ENCODE results near the gene SLC32A1.

DNA sequence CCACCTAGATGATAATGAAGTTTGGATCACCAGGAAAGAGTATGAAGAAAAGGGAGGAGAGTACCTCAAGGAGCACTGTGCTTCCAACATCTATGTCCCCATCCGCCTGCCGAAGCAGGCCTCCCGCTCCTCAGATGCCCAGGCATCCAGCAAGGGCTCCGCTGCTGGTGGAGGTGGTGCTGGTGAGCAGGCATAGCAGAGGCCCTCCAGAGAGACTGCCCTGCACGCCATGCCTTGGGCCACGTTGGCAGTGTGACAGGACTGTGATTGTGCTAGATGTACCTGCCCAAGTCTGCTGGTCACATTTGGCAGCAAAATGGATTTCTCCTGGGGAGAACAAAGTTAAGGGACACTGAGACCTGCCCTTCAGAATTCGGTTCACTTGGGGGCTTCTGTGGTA lies 47.3 kb downstream of the SLC32A1 start:
- TF ChIP-seq, protein P1, sequence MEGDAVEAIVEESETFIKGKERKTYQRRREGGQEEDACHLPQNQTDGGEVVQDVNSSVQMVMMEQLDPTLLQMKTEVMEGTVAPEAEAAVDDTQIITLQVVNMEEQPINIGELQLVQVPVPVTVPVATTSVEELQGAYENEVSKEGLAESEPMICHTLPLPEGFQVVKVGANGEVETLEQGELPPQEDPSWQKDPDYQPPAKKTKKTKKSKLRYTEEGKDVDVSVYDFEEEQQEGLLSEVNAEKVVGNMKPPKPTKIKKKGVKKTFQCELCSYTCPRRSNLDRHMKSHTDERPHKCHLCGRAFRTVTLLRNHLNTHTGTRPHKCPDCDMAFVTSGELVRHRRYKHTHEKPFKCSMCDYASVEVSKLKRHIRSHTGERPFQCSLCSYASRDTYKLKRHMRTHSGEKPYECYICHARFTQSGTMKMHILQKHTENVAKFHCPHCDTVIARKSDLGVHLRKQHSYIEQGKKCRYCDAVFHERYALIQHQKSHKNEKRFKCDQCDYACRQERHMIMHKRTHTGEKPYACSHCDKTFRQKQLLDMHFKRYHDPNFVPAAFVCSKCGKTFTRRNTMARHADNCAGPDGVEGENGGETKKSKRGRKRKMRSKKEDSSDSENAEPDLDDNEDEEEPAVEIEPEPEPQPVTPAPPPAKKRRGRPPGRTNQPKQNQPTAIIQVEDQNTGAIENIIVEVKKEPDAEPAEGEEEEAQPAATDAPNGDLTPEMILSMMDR (IDR thresholded peaks at IDR 0.05) = no peak
- TF ChIP-seq POLR2A (IDR thresholded peaks at IDR 0.05) = no peak
